GM23338 (cell line): Measurements from ENCODE around the gene IL7R. TPM values are rescaled to one million over a fixed set of nuclear protein-coding genes. Genes with fewer than 3 reads are reported as not detected.

Experiments
- ATAC-seq: fragments of 200-7000 bp; cut with Tn5 transposase; 3 replicates; pipeline ENCODE4 v1.9.1; 2020
- DNase-seq: peaks from one replicate; pipeline ENCODE4 v3.0.0-alpha.2; 2015; ENCODE audit warnings: low spot score
- H2AFZ ChIP-seq: fragments of 200-600 bp; sonication (generic); 2 replicates; pipeline ENCODE4 v1.8.0; 2016; ENCODE audit warnings: antibody characterized with exemption, mild to moderate bottlenecking, moderate library complexity
- H3F3A ChIP-seq: fragments of 200-600 bp; sonication (generic); replicated peaks from 2 replicates; pipeline ENCODE4 v1.8.0; 2017; ENCODE audit warnings: antibody characterized with exemption, mixed run types, low read depth
- H3K27ac ChIP-seq: fragments of 200-600 bp; sonication (generic); 2 replicates; pipeline ENCODE4 v1.6.1; 2016; ENCODE audit warnings: low read depth
- H3K27me3 ChIP-seq: fragments of 200-600 bp; sonication (generic); 2 replicates; pipeline ENCODE4 v1.8.0; 2016; ENCODE audit warnings: mild to moderate bottlenecking, mixed run types, moderate library complexity; ENCODE audit not compliant: insufficient read depth
- H3K36me3 ChIP-seq: fragments of 200-600 bp; sonication (generic); 2 replicates; pipeline ENCODE4 v1.8.0; 2016; ENCODE audit warnings: mild to moderate bottlenecking; ENCODE audit not compliant: insufficient read depth
- H3K4me1 ChIP-seq: fragments of 200-600 bp; sonication (generic); 2 replicates; pipeline ENCODE4 v1.8.0; 2016; ENCODE audit warnings: mild to moderate bottlenecking, moderate library complexity; ENCODE audit not compliant: insufficient read depth
- H3K4me2 ChIP-seq: fragments of 200-600 bp; sonication (generic); 2 replicates; pipeline ENCODE4 v1.7.1; 2017; ENCODE audit warnings: mixed run types
- H3K4me3 ChIP-seq: fragments of 200-600 bp; sonication (generic); 2 replicates; pipeline ENCODE4 v1.6.1; 2016; ENCODE audit warnings: mixed run types
- H3K79me2 ChIP-seq: fragments of 200-600 bp; sonication (generic); replicated peaks from 2 replicates; pipeline ENCODE4 v1.8.0; 2017; ENCODE audit warnings: mild to moderate bottlenecking; ENCODE audit not compliant: insufficient read depth
- H3K9me2 ChIP-seq: fragments of 200-600 bp; sonication (generic); 2 replicates; pipeline ENCODE4 v1.8.0; 2017; ENCODE audit not compliant: insufficient read depth
- H4K20me1 ChIP-seq: fragments of 200-600 bp; sonication (generic); replicated peaks from 2 replicates; pipeline ENCODE4 v1.8.0; 2017; ENCODE audit warnings: mild to moderate bottlenecking; ENCODE audit not compliant: insufficient read depth
- H3K27ac Mint-ChIP-seq: 2 replicates; pipeline ENCODE4 v1.8.0; 2020; ENCODE audit warnings: inconsistent platforms, mild to moderate bottlenecking, moderate library complexity, mixed read lengths
- H3K27me3 Mint-ChIP-seq: 3 replicates; pipeline ENCODE4 v1.8.0; 2022; ENCODE audit warnings: low read depth, mild to moderate bottlenecking, moderate library complexity, mixed read lengths, inconsistent platforms; ENCODE audit not compliant: insufficient read depth, poor library complexity
- H3K36me3 Mint-ChIP-seq: 3 replicates; pipeline ENCODE4 v1.8.0; 2021; ENCODE audit warnings: low read depth, mild to moderate bottlenecking, inconsistent platforms, moderate library complexity, mixed read lengths
- H3K4me1 Mint-ChIP-seq: 3 replicates; pipeline ENCODE4 v1.8.0; 2020; ENCODE audit warnings: mild to moderate bottlenecking, inconsistent platforms, mixed read lengths
- H3K4me3 Mint-ChIP-seq: 3 replicates; pipeline ENCODE4 v1.8.0; 2021; ENCODE audit warnings: moderate library complexity, mild to moderate bottlenecking, inconsistent platforms, mixed read lengths
- H3K9me3 Mint-ChIP-seq: 3 replicates; pipeline ENCODE4 v1.8.0; 2020; ENCODE audit warnings: moderate library complexity, mild to moderate bottlenecking, inconsistent platforms, mixed read lengths
- CREB1 ChIP-seq: fragments of 250-450 bp; sonication (Bioruptor Pico); IDR thresholded peaks from 2 replicates; pipeline ENCODE4 v1.5.0; 2020; ENCODE audit warnings: low read depth, mild to moderate bottlenecking, moderate library complexity
- CTCF ChIP-seq, 2 experiments: fragments of 200-600 bp in 1 of 2; sonication (generic) in 1 of 2; conservative IDR thresholded peaks; 2 replicates each; pipeline versions ENCODE4 v1.5.1 to v1.6.1; 2016 to 2017; ENCODE audit warnings: antibody characterized with exemption in 2 of 2, low read depth in 2 of 2, mild to moderate bottlenecking in 2 of 2, moderate library complexity in 1 of 2
- ETS1 ChIP-seq: IDR thresholded peaks from 2 replicates; pipeline ENCODE4 v1.6.1; 2016; ENCODE audit warnings: antibody characterized with exemption
- EZH2 ChIP-seq: fragments of 200-600 bp; sonication (generic); IDR thresholded peaks from one replicate; pipeline ENCODE4 v1.8.0; 2017; ENCODE audit warnings: antibody characterized with exemption, mild to moderate bottlenecking, low read depth; ENCODE audit not compliant: unreplicated experiment
- EZH2phosphoT487 ChIP-seq: fragments of 200-600 bp; sonication (generic); IDR thresholded peaks from one replicate; pipeline ENCODE4 v1.8.1; 2018; ENCODE audit warnings: antibody characterized with exemption; ENCODE audit not compliant: unreplicated experiment
- JUNB ChIP-seq: IDR thresholded peaks from one replicate; pipeline ENCODE4 v1.6.1; 2016; ENCODE audit warnings: antibody characterized with exemption; ENCODE audit not compliant: unreplicated experiment
- NANOG ChIP-seq: IDR thresholded peaks from 2 replicates; pipeline ENCODE4 v1.6.1; 2016; ENCODE audit warnings: antibody characterized with exemption, borderline replicate concordance
- POLR2AphosphoS5 ChIP-seq: IDR thresholded peaks from 2 replicates; pipeline ENCODE4 v1.6.1; 2016; ENCODE audit warnings: antibody characterized with exemption, low read depth
- REST ChIP-seq: IDR thresholded peaks from one replicate; pipeline ENCODE4 v1.6.1; 2018; ENCODE audit warnings: antibody characterized with exemption; ENCODE audit not compliant: unreplicated experiment
- STAT1 ChIP-seq: IDR thresholded peaks from one replicate; pipeline ENCODE4 v1.6.1; 2016; ENCODE audit warnings: antibody characterized with exemption; ENCODE audit not compliant: unreplicated experiment
- ZNF114 ChIP-seq: fragments of 250-450 bp; sonication (Bioruptor Pico); IDR thresholded peaks from 2 replicates; pipeline ENCODE4 v1.5.0; 2020; ENCODE audit warnings: mild to moderate bottlenecking, moderate library complexity
- ZNF331 ChIP-seq: fragments of 250-450 bp; sonication (Bioruptor Pico); IDR thresholded peaks from 2 replicates; pipeline ENCODE4 v1.5.0; 2020; ENCODE audit warnings: low read depth, mild to moderate bottlenecking, moderate library complexity
- ZNF462 ChIP-seq: fragments of 250-450 bp; sonication (Bioruptor Pico); IDR thresholded peaks from 2 replicates; pipeline ENCODE4 v1.5.0; 2020; ENCODE audit warnings: mild to moderate bottlenecking, moderate library complexity
- polyA plus RNA-seq: library from polyadenylated mRNA; unstranded; fragments of >200 nt; fragmentation: Nextera tagmentation; extraction: Ambion mirVana; gene quantifications from 2 replicates; pipeline ENCODE4 v1.2.1, GENCODE V29; 2016
- total RNA-seq: library from RNA; depleted of rRNA; stranded (reverse); fragments of >200 nt; shearing (Covaris generic); gene quantifications from 2 replicates; pipeline ENCODE4 v1.2.3, GENCODE V29; 2014

IL7R gene
- total and polyA plus RNA-seq, 2 experiments from 2014 or later: not detected

GRCh38 chr5:35877655-35878054 is 21.0 kb downstream of the IL7R start:
- H3K27ac Mint-ChIP-seq: no peak overlapping the region
- Histone ChIP-seq H3K27ac (no peak overlapping the region), H3F3A (no peaks in the 10 kb centered on the region), H4K20me1 (no peaks in the 10 kb centered on the region), H3K4me2 (no peak overlapping the region), H3K79me2 (no peaks in the 10 kb centered on the region), H3K27me3 (no peaks in the 10 kb centered on the region), H3K9me2 (peaks cover 23% of the 10 kb centered on the region), H3K4me3 (no peak overlapping the region), H3K4me1 (no peaks in the 10 kb centered on the region), H3K36me3 (no peaks in the 10 kb centered on the region), H2AFZ (no peak overlapping the region)
- no peak for ATAC-seq
- DNase-seq: no peak
- TF ChIP-seq ZNF114 (CRISPR knock-in tag): no peak
- TF ChIP-seq POLR2AphosphoS5: no peak
- TF ChIP-seq ZNF462: no peak
- no peak for TF ChIP-seq ZNF331
- no peak for TF ChIP-seq ETS1
- TF ChIP-seq REST: no peak
- no peak for TF ChIP-seq EZH2
- no peak for TF ChIP-seq JUNB
- no peak for TF ChIP-seq EZH2phosphoT487
- no peak for TF ChIP-seq STAT1
- no peak for TF ChIP-seq CTCF (conservative IDR thresholded peaks at IDR 0.05; ENCODE audit: low read depth in 2 of 2)
- no peak for TF ChIP-seq NANOG
- no peak for TF ChIP-seq CREB1 (CRISPR knock-in tag)
- H3K36me3 Mint-ChIP-seq: no peaks in the 10 kb centered on the region
- H3K9me3 Mint-ChIP-seq: no peaks in the 10 kb centered on the region
- no peaks in the 10 kb centered on the region for H3K27me3 Mint-ChIP-seq
- no peaks in the 10 kb centered on the region for H3K4me1 Mint-ChIP-seq
- H3K4me3 Mint-ChIP-seq: no peak overlapping the region
